ENCODE data around the gene CST11.

The CST11 gene

GRCh38 chr20:23419657-23419994 lies 33.0 kb downstream of the CST11 start:
- no peaks in the 10 kb centered on the region for H3K27me3 ChIP-seq (ENCODE audit: insufficient read depth, poor library complexity, severe bottlenecking)
- ATAC-seq (ENCODE audit: low read depth), result no peak
- peaks cover 4% of the 10 kb centered on the region for H3K4me1 ChIP-seq (ENCODE audit: insufficient read depth, poor library complexity, severe bottlenecking)
- H3K9me3 ChIP-seq (ENCODE audit: severe bottlenecking), result no peaks in the 10 kb centered on the region
- TF ChIP-seq CTCF (IDR thresholded peaks at IDR 0.05; ENCODE audit: poor library complexity, severe bottlenecking), result no peak
- peak overlapping the region; percentile 78 for H3K27ac ChIP-seq (ENCODE audit: poor library complexity, severe bottlenecking)
- H3K4me3 ChIP-seq (ENCODE audit: severe bottlenecking), result peak overlapping the region; percentile 88
- DNase-seq (ENCODE audit: low spot score), result no peak
- no peaks in the 10 kb centered on the region for H3K36me3 ChIP-seq (ENCODE audit: low read depth)

GRCh38 chr20:23417861-23418260 lies 34.8 kb downstream of the CST11 start:
- Histone ChIP-seq H3K36me3 (ENCODE audit: low read depth) (no peaks in the 10 kb centered on the region), H3K4me1 (ENCODE audit: insufficient read depth, poor library complexity, severe bottlenecking) (peaks cover 4% of the 10 kb centered on the region), H3K27me3 (ENCODE audit: insufficient read depth, poor library complexity, severe bottlenecking) (no peaks in the 10 kb centered on the region), H3K9me3 (ENCODE audit: severe bottlenecking) (no peaks in the 10 kb centered on the region), H3K27ac (ENCODE audit: poor library complexity, severe bottlenecking) (no peak overlapping the region), H3K4me3 (ENCODE audit: severe bottlenecking) (no peak overlapping the region)
- no peak for TF ChIP-seq CTCF (IDR thresholded peaks at IDR 0.05; ENCODE audit: poor library complexity, severe bottlenecking)
- ATAC-seq (ENCODE audit: low read depth) (no peak), DNase-seq (ENCODE audit: low spot score) (no peak)

- Histone ChIP-seq H3K9me3 (ENCODE audit: severe bottlenecking) (no peaks in the 10 kb centered on the region), H3K27me3 (ENCODE audit: insufficient read depth, poor library complexity, severe bottlenecking) (no peaks in the 10 kb centered on the region), H3K36me3 (ENCODE audit: low read depth) (no peaks in the 10 kb centered on the region), H3K4me3 (ENCODE audit: severe bottlenecking) (no peak overlapping the region), H3K4me1 (ENCODE audit: insufficient read depth, poor library complexity, severe bottlenecking) (peaks cover 4% of the 10 kb centered on the region), H3K27ac (ENCODE audit: poor library complexity, severe bottlenecking) (no peak overlapping the region)
- ATAC-seq (ENCODE audit: low read depth), result no peak
- no peak for DNase-seq (ENCODE audit: low spot score)
- TF ChIP-seq CTCF (IDR thresholded peaks at IDR 0.05; ENCODE audit: poor library complexity, severe bottlenecking), result no peak
Observed at GRCh38 chr20:23415959-23416583, 36.6 kb downstream of the CST11 start.

GRCh38 chr20:23415555-23415954 lies 37.1 kb downstream of the CST11 start:
- TF ChIP-seq CTCF (IDR thresholded peaks at IDR 0.05; ENCODE audit: poor library complexity, severe bottlenecking), result no peak
- H3K36me3 ChIP-seq (ENCODE audit: low read depth), result no peaks in the 10 kb centered on the region
- no peaks in the 10 kb centered on the region for H3K27me3 ChIP-seq (ENCODE audit: insufficient read depth, poor library complexity, severe bottlenecking)
- DNase-seq (ENCODE audit: low spot score) (no peak), ATAC-seq (ENCODE audit: low read depth) (no peak)
- peaks cover 4% of the 10 kb centered on the region for H3K4me1 ChIP-seq (ENCODE audit: insufficient read depth, poor library complexity, severe bottlenecking)
- no peaks in the 10 kb centered on the region for H3K9me3 ChIP-seq (ENCODE audit: severe bottlenecking)
- H3K4me3 ChIP-seq (ENCODE audit: severe bottlenecking), result no peak overlapping the region
- no peak overlapping the region for H3K27ac ChIP-seq (ENCODE audit: poor library complexity, severe bottlenecking)

- Histone ChIP-seq H3K9me3 (ENCODE audit: severe bottlenecking) (no peaks in the 10 kb centered on the region), H3K27me3 (ENCODE audit: insufficient read depth, poor library complexity, severe bottlenecking) (no peaks in the 10 kb centered on the region), H3K4me3 (ENCODE audit: severe bottlenecking) (no peak overlapping the region), H3K36me3 (ENCODE audit: low read depth) (no peaks in the 10 kb centered on the region), H3K4me1 (ENCODE audit: insufficient read depth, poor library complexity, severe bottlenecking) (peaks cover 4% of the 10 kb centered on the region), H3K27ac (ENCODE audit: poor library complexity, severe bottlenecking) (no peak overlapping the region)
- ATAC-seq (ENCODE audit: low read depth) (no peak), DNase-seq (ENCODE audit: low spot score) (no peak)
- TF ChIP-seq CTCF (IDR thresholded peaks at IDR 0.05; ENCODE audit: poor library complexity, severe bottlenecking), result no peak
Observed at GRCh38 chr20:23414526-23415188, 38.0 kb downstream of the CST11 start.
